Middle frontal gyrus (tissue), 1 donor: Measurements from ENCODE around the gene SNX11.

Experiments
- DNase-seq: peaks from one replicate; pipeline ENCODE4 v3.0.0-alpha.2; 2015; ENCODE audit warnings: low spot score; ENCODE audit errors: extremely low spot score

Gene SNX11

GRCh38 chr17:48161127-48161905 lies 53.8 kb downstream of the SNX11 start:
- DNase-seq: no peak

DNA sequence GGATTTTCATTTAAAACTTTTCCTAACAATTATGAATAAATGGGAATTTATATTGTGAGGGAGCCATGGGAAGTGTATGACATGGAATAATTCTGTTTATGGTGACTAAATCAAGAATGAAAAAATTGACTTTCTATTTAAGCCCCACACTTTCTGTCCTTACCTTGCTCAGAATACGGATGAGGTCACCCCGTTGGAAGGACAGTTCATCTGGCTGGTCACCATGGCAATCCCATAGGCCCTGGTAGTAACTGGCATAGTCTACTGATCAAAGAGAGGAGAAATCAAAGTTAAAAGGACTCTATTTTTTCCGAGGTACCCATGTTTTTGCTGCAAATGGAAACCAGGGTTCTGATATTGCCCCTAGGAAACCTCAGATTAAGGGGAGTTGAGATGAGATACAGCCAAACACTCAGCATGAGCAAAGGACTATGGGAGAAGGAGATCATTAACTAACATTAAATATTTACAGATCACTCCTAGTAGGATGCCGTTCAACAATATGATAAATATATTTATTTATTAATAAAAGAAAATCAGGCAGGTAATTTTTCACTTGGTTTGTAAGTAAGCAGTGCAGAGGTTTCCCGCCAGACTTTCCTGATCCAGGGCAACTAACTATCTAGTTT lies 54.9 kb downstream of the SNX11 start:
- DNase-seq: no peak

- no peak for DNase-seq
Observed at GRCh38 chr17:48162946-48163506, 55.5 kb downstream of the SNX11 start.

GRCh38 chr17:48163809-48164208 lies 56.2 kb downstream of the SNX11 start:
- DNase-seq: no peak

DNA sequence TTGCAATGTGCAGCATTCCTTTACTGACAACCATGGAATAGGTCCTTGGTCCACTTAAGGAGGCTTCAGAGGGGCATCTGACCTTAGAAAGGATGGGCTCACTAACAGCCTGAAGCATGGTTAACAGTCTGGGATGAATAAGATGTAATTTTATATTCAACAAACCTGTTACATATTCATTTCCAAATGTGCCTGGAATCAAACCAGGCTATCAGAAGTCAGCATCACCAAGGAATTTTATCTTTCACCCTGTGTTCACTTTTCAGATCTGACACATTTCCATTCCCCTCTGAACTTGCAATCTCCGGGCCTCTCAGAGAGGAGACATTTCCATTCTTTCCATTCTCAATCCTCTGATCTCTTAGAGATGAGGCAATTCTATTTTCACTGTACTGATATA lies 62.4 kb downstream of the SNX11 start:
- DNase-seq: no peak
